SKM-1 treated with dmso at 0.1 percent for 144 hours (cell line): ENCODE measurements around the gene PINLYP.

Experiments used
- DNase-seq: peaks from one replicate; lab custom pipeline; 2025; ENCODE audit not compliant: unreplicated experiment; lab: John Stamatoyannopoulos, UW

PINLYP gene

GRCh38 chr19:43605875-43606568, 30.4 kb downstream of the PINLYP start:
- no peak for DNase-seq

- no peak for DNase-seq
Measured at GRCh38 chr19:43606569-43607229, 31.1 kb downstream of the PINLYP start.

GRCh38 chr19:43607238-43608205, 31.9 kb downstream of the PINLYP start:
- no peak for DNase-seq

- DNase-seq: no peak
Measured at GRCh38 chr19:43609872-43610271, 34.3 kb downstream of the PINLYP start.

GRCh38 chr19:43610493-43610892, 34.9 kb downstream of the PINLYP start:
- DNase-seq: no peak

- no peak for DNase-seq
Measured at GRCh38 chr19:43611788-43612187, 36.2 kb downstream of the PINLYP start, which contains the start of gene SRRM5. SRRM5 (plus strand) TSS chr19:43612088; CDS start chr19:43612122, 34 bp downstream.

GRCh38 chr19:43612374-43612773, 36.8 kb downstream of the PINLYP start:
- DNase-seq: no peak

- no peak for DNase-seq
Measured at GRCh38 chr19:43616306-43616705, 40.7 kb downstream of the PINLYP start.

- no peak for DNase-seq
Measured at GRCh38 chr19:43616954-43617353, 41.4 kb downstream of the PINLYP start.

GRCh38 chr19:43618921-43619261, 43.3 kb downstream of the PINLYP start:
- DNase-seq: no peak

GRCh38 chr19:43619262-43620060, 43.9 kb downstream of the PINLYP start, which contains the start of gene ZNF428:
ZNF428 (minus strand) TSS chr19:43619629; CDS start chr19:43614304, 5,325 bp downstream.
- peak; percentile 38 for DNase-seq

- DNase-seq: no peak
Measured at GRCh38 chr19:43620061-43621001, 44.7 kb downstream of the PINLYP start.

- no peak for DNase-seq
Measured at GRCh38 chr19:43622070-43622469, 46.5 kb downstream of the PINLYP start.

- no peak for DNase-seq
Measured at GRCh38 chr19:43622956-43623355, 47.4 kb downstream of the PINLYP start.

GRCh38 chr19:43623889-43624670, 48.5 kb downstream of the PINLYP start:
- DNase-seq: no peak

GRCh38 chr19:43624933-43625332, 49.3 kb downstream of the PINLYP start:
- DNase-seq: no peak

- no peak for DNase-seq
Measured at GRCh38 chr19:43625918-43626579, 50.4 kb downstream of the PINLYP start.

GRCh38 chr19:43626838-43627237, 51.2 kb downstream of the PINLYP start:
- DNase-seq: no peak
